Skeletal muscle cell (primary cell): Measurements from ENCODE around the gene MXD4.

Source experiments
- DNase-seq: peaks from one replicate; pipeline ENCODE4 v3.0.0-alpha.2; 2010; ENCODE audit warnings: low read depth
- H3K4me3 ChIP-seq: 2 replicates; pipeline ENCODE4 v1.5.1; 2011; ENCODE audit warnings: low read depth, mild to moderate bottlenecking, control low read depth, low read length, moderate library complexity

MXD4 gene

GRCh38 chr4:2266181-2266580, 4.3 kb upstream of the MXD4 start:
- no peak for DNase-seq
- H3K4me3 ChIP-seq, result no peak overlapping the region

- no peak for DNase-seq
- no peak overlapping the region for H3K4me3 ChIP-seq
Observed at GRCh38 chr4:2265113-2266110, 3.5 kb upstream of the MXD4 start.

GRCh38 chr4:2264481-2265041, 2.7 kb upstream of the MXD4 start:
- H3K4me3 ChIP-seq, result no peak overlapping the region
- DNase-seq, result no peak

GRCh38 chr4:2263926-2264321, 2.0 kb upstream of the MXD4 start:
- DNase-seq, result no peak
- no peak overlapping the region for H3K4me3 ChIP-seq

- H3K4me3 ChIP-seq, result peak overlapping the region; percentile 72
- DNase-seq, result no peak
Observed at GRCh38 chr4:2262944-2263250, 988 bp upstream of the MXD4 start.

- peak; percentile 99 for DNase-seq
- peak overlapping the region; percentile 87 for H3K4me3 ChIP-seq
Observed at GRCh38 chr4:2262145-2262943, 435 bp upstream of the MXD4 start.

GRCh38 chr4:2261110-2261852, 628 bp downstream of the MXD4 start:
- no peak for DNase-seq

GRCh38 chr4:2260344-2261109, 1.4 kb downstream of the MXD4 start:
- H3K4me3 ChIP-seq, result peak overlapping the region; percentile 87
- DNase-seq, result no peak

More at GRCh38 chr4:2261110-2261852, 628 bp downstream of the MXD4 start:
- H3K4me3 ChIP-seq, result peak overlapping the region; percentile 87

- peak overlapping the region; percentile 87 for H3K4me3 ChIP-seq
- DNase-seq, result no peak
Observed at GRCh38 chr4:2259541-2260343, 2.2 kb downstream of the MXD4 start.

- no peak overlapping the region for H3K4me3 ChIP-seq
- DNase-seq, result no peak
Observed at GRCh38 chr4:2259036-2259540, 2.8 kb downstream of the MXD4 start.

- no peak overlapping the region for H3K4me3 ChIP-seq
- no peak for DNase-seq
Observed at GRCh38 chr4:2258091-2259035, 3.5 kb downstream of the MXD4 start.

- no peak for DNase-seq
- no peak overlapping the region for H3K4me3 ChIP-seq
Observed at GRCh38 chr4:2257361-2258081, 4.4 kb downstream of the MXD4 start.

- DNase-seq, result no peak
Observed at GRCh38 chr4:2256781-2257191, 5.1 kb downstream of the MXD4 start.

GRCh38 chr4:2256156-2256731, 5.7 kb downstream of the MXD4 start:
- H3K4me3 ChIP-seq, result no peak overlapping the region
- no peak for DNase-seq

More at GRCh38 chr4:2256781-2257191, 5.1 kb downstream of the MXD4 start:
- no peak overlapping the region for H3K4me3 ChIP-seq

- H3K4me3 ChIP-seq, result no peak overlapping the region
Observed at GRCh38 chr4:2255501-2256155, 6.3 kb downstream of the MXD4 start.

More at GRCh38 chr4:2255501-2256155, 6.3 kb downstream of the MXD4 start:
- DNase-seq, result no peak
